Stimulated activated CD4-positive, alpha-beta T cell treated with anti-CD3 and anti-CD28 coated beads, Interleukin-4, amount 100 ng/mL, for 48 hours (primary cell): Measurements from ENCODE around the gene METTL2B.
A peak's percentile ranks its signal among the peaks of the same experiment; 100 is the strongest.

Experiments used
- DNase-seq, 2 donors: peaks; one replicate each; pipeline ENCODE4 v3.0.0-alpha.2; 2020; ENCODE audit warnings: low read depth in 2 of 2

Gene METTL2B

GRCh38 chr7:128476402-128477335 lies at the start of gene METTL2B:
TSS of gene METTL2B (plus strand) at chr7:128476748. CDS start at chr7:128476766, 18 bp downstream.
- DNase-seq = peak; percentile 84 to 88

- DNase-seq = no peak
These were observed 49.2 kb upstream of the METTL2B start for GRCh38 chr7:128427289-128427891.

GRCh38 chr7:128430207-128430606 lies 46.3 kb upstream of the METTL2B start:
- DNase-seq = no peak

GRCh38 chr7:128431221-128431620 lies 45.3 kb upstream of the METTL2B start:
- no peak for DNase-seq

GRCh38 chr7:128431754-128432153 lies 44.8 kb upstream of the METTL2B start:
- DNase-seq = no peak

- no peak for DNase-seq
These were observed 41.9 kb upstream of the METTL2B start for GRCh38 chr7:128434413-128435326.

GRCh38 chr7:128435327-128435686 lies 41.2 kb upstream of the METTL2B start:
- no peak for DNase-seq

GRCh38 chr7:128437426-128438332 lies 38.9 kb upstream of the METTL2B start:
- DNase-seq = no peak

GRCh38 chr7:128442356-128442755 lies 34.2 kb upstream of the METTL2B start:
- no peak for DNase-seq

GRCh38 chr7:128443831-128444600 lies 32.5 kb upstream of the METTL2B start:
- DNase-seq = no peak

GRCh38 chr7:128446306-128446705 lies 30.2 kb upstream of the METTL2B start:
- no peak for DNase-seq

- no peak for DNase-seq
These were observed 28.5 kb upstream of the METTL2B start for GRCh38 chr7:128447941-128448564.

GRCh38 chr7:128448751-128449302 lies 27.7 kb upstream of the METTL2B start:
- no peak for DNase-seq

GRCh38 chr7:128450409-128450808 lies 26.1 kb upstream of the METTL2B start:
- DNase-seq = no peak

- DNase-seq = no peak
These were observed 25.6 kb upstream of the METTL2B start for GRCh38 chr7:128450913-128451312.

GRCh38 chr7:128452552-128452951 lies 24.0 kb upstream of the METTL2B start:
- DNase-seq = no peak

GRCh38 chr7:128453836-128454804 lies 22.4 kb upstream of the METTL2B start:
- no peak for DNase-seq
